ENCODE measurements around the gene CSTF1.

Gene CSTF1

DNA sequence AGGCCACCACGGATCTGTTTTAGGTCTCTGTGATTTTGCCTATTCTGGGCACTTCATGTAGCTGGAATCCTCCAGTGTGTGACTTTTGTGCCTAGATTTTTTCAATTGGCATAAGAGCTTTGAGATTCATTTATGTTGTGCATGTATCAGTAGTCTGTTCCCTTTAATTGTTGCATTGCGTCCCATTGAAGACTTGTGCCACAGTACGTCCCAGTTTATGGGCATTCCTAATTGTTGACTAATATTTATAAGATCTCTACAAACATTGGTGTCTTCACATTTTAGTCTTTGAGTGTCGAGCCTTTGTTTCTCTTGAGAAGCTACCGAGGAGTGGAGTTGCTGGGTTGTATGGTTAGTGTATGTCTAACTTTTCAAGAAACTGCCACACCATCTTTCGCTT is 34.4 kb upstream of the CSTF1 start:
- H3K4me1 ChIP-seq (ENCODE audit: control insufficient read depth, insufficient read depth, low read length): peaks cover 18% of the 10 kb centered on the region
- H3K27me3 ChIP-seq (ENCODE audit: control insufficient read depth in 1 of 2, insufficient read depth in 2 of 2, low read length in 2 of 2): peaks cover 0 to 2% of the 10 kb centered on the region in 2 donors
- peaks cover 2 to 3% of the 10 kb centered on the region in 2 donors for H3K36me3 ChIP-seq (ENCODE audit: control insufficient read depth in 2 of 2, insufficient read depth in 2 of 2, low read length in 2 of 2)
- no peak overlapping the region for H3K9ac ChIP-seq (ENCODE audit: low read length in 2 of 2)
- peak overlapping the region; percentile 38 to 62 for H3K4me3 ChIP-seq (ENCODE audit: low read length in 2 of 2)
- H3K27ac ChIP-seq (ENCODE audit: low read length): no peak overlapping the region
- no peaks in the 10 kb centered on the region for H3K9me3 ChIP-seq (ENCODE audit: control insufficient read depth in 2 of 2, low read length in 2 of 2)

DNA sequence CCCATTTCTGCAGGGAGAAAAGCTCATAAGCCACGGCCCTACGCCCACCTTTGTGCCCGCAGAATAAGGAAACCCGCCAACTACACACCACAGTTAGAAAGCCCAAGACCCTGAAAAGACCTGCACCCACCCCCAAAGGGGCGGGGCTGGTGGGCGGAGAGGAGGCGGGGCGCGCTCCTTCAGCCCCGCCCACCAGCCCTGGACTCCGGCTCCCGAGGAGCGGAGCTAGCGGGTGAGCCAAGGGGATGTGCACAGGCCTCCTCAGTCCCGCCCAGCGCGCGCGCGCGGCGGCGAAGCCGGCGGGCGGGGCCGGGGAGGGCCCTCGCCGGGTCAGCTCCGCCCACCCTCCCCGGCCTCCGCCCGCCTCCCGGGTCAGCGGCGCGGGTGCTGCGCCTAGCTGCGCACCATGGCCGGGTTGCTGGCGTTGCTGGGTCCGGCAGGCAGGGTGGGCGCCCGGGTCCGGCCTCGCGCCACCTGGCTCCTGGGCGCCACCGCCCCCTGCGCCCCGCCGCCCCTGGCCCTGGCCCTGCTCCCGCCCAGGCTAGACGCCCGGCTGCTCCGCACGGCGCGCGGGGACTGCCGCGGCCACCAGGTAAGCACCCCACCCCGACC is 33.7 kb upstream of the CSTF1 start, which contains the start of gene FAM210B:
Gene FAM210B (plus strand): TSS at position 375 of the 612 bp plus-strand sequence. CDS start 32 bp downstream, at position 407.
- H3K4me1 ChIP-seq (ENCODE audit: control insufficient read depth, insufficient read depth, low read length): peaks cover 18% of the 10 kb centered on the region
- H3K9me3 ChIP-seq (ENCODE audit: control insufficient read depth in 2 of 2, low read length in 2 of 2): no peaks in the 10 kb centered on the region
- peak within 1 kb of the TSS; percentile 79 to 92 for H3K4me3 ChIP-seq (ENCODE audit: low read length in 2 of 2)
- H3K9ac ChIP-seq (ENCODE audit: low read length in 2 of 2): peak within 1 kb of the TSS; percentile 78 to 80
- H3K27me3 ChIP-seq (ENCODE audit: control insufficient read depth in 1 of 2, insufficient read depth in 2 of 2, low read length in 2 of 2): no peaks in the 10 kb centered on the region
- H3K36me3 ChIP-seq (ENCODE audit: control insufficient read depth in 2 of 2, insufficient read depth in 2 of 2, low read length in 2 of 2): peaks cover 2 to 5% of the 10 kb centered on the region in 2 donors
- H3K27ac ChIP-seq (ENCODE audit: low read length): peak within 1 kb of the TSS; percentile 62

DNA sequence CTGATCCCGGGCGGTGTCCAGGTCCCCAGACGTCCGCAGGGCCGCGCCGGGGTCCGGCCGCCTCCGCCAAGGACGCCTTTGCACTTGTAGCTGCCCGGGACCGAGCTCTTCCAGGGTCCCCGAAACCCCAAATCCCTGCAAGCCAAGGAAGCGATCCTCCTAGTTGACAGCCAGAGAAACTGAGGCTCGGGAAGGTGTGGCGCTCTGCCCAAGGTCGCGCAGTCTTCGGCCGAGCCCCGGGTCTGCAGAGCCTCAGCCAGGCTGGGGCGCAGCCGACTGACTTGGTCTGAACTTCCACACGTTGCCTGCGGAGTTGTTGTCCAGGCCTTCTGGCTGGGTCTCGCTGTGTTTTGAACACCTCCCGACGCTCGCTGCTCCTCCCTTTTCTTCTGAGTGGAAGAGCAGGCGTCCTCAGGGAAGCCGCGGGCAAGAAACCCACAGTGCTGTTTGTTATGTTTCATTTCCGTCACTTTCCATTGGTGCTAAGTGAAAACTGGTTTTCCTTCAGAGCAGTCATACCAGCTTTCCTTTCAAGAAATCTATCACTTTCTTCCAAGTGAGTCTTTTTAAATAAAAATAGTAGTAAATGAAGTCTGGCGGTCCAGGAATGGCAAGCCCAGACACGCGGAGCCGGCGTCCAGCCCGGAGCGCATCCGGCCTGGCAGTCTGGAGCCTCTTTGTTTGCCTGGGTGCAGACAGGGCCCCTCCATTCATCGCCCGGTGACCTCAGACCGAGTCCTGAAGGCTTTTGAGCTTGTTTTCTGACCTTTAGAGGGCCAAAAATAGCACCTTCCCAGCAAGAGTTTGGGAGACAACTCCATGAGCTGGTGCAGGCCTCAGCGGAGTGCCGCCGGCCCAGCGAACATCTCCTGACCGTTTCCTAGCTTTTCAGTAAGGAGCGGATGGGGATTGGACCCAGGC is 33.0 kb upstream of the CSTF1 start:
- Histone ChIP-seq H3K27ac (ENCODE audit: low read length) (peak overlapping the region; percentile 62), H3K27me3 (ENCODE audit: control insufficient read depth in 1 of 2, insufficient read depth in 2 of 2, low read length in 2 of 2) (no peaks in the 10 kb centered on the region), H3K9me3 (ENCODE audit: control insufficient read depth in 2 of 2, low read length in 2 of 2) (no peaks in the 10 kb centered on the region), H3K9ac (ENCODE audit: low read length in 2 of 2) (peak overlapping the region; percentile 78 to 80), H3K4me3 (ENCODE audit: low read length in 2 of 2) (peak overlapping the region; percentile 79 to 92), H3K4me1 (ENCODE audit: control insufficient read depth, insufficient read depth, low read length) (peaks cover 18% of the 10 kb centered on the region), H3K36me3 (ENCODE audit: control insufficient read depth in 2 of 2, insufficient read depth in 2 of 2, low read length in 2 of 2) (peaks cover 3 to 7% of the 10 kb centered on the region in 2 donors)

DNA sequence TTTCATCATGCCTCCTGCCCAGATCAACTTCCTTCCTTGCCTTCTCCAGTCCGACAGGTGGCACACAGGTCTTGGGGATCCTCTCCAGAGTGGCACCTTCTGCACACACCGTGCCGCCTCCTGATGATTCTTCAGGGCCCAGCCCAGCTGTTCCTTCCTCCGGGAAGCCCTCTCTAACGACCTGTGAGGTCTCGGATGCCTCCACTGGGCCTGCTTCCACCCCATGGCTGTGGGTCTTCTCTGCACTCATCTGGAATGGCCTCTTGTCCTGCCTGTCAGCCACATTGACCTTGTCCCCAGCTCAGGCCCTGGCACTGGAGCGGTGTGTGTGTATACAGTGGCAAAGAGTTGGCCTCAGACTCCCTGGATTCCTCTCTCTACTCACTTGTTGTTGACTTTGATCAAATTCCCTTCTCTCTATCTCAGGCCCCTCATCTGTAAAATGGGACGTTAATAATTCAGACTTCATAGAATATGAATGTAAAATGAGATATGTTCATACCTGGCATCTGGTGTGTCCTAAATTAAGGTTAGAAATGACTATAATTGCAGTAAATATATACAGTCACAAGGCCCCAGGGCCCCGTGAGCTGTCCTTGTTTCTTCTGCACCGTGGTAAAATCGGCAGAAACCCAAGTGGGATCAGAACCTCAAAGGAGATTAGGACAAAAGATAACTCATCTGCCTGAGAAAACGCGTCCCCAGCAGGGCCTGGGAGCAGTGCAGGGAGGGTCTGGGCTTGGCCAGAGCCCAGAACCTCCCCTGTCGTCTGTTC is 32.1 kb upstream of the CSTF1 start:
- Histone ChIP-seq H3K4me1 (ENCODE audit: control insufficient read depth, insufficient read depth, low read length) (peaks cover 18% of the 10 kb centered on the region), H3K36me3 (ENCODE audit: control insufficient read depth in 2 of 2, insufficient read depth in 2 of 2, low read length in 2 of 2) (peaks cover 3 to 7% of the 10 kb centered on the region in 2 donors), H3K4me3 (ENCODE audit: low read length in 2 of 2) (peak overlapping the region; percentile 79 to 92), H3K9me3 (ENCODE audit: control insufficient read depth in 2 of 2, low read length in 2 of 2) (no peaks in the 10 kb centered on the region), H3K27me3 (ENCODE audit: control insufficient read depth in 1 of 2, insufficient read depth in 2 of 2, low read length in 2 of 2) (no peaks in the 10 kb centered on the region), H3K9ac (ENCODE audit: low read length in 2 of 2) (peak overlapping the region; percentile 78 to 80), H3K27ac (ENCODE audit: low read length) (peak overlapping the region; percentile 62)

DNA sequence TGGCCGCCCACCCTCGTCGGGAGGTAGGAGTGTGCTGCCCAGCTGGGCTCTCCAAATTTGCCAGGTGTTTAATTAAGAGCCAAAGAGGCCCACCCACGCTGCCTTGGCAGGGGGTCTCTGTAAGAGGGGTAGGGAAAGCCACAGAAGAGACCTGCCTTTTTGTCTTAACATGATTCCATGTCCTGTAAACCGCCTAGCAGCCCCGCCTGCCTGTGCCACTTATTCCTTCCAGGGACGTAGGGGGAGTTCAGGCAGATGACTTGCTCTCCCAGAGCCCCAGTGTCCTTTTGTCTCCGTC is 31.6 kb upstream of the CSTF1 start:
- no peaks in the 10 kb centered on the region for H3K27me3 ChIP-seq (ENCODE audit: control insufficient read depth in 1 of 2, insufficient read depth in 2 of 2, low read length in 2 of 2)
- H3K27ac ChIP-seq (ENCODE audit: low read length): no peak overlapping the region
- peak overlapping the region in 1 of 2 donors; percentile 20 for H3K9ac ChIP-seq (ENCODE audit: low read length in 2 of 2)
- H3K36me3 ChIP-seq (ENCODE audit: control insufficient read depth in 2 of 2, insufficient read depth in 2 of 2, low read length in 2 of 2): peaks cover 4 to 8% of the 10 kb centered on the region in 2 donors
- H3K4me3 ChIP-seq (ENCODE audit: low read length in 2 of 2): no peak overlapping the region
- peaks cover 18% of the 10 kb centered on the region for H3K4me1 ChIP-seq (ENCODE audit: control insufficient read depth, insufficient read depth, low read length)
- no peaks in the 10 kb centered on the region for H3K9me3 ChIP-seq (ENCODE audit: control insufficient read depth in 2 of 2, low read length in 2 of 2)

DNA sequence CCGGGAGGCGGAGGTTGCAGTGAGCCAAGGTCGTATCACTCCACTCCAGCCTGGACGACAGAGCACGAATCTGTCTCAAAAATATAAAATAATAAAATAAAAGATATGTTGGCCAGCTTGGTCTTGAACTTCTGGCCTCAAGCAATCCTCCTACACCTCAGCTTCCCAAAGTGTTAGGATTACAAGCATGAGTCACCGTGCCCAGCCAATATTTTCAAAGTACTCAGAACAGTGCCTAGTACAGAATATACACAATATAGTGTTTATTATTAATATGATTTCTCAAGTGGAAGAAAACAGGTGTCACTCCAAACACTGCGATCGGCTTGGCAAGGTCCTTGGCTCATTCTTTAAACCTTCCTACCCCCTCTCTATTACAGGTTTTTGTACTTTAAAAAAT is 30.5 kb upstream of the CSTF1 start:
- Histone ChIP-seq H3K4me3 (ENCODE audit: low read length in 2 of 2) (no peak overlapping the region), H3K4me1 (ENCODE audit: control insufficient read depth, insufficient read depth, low read length) (peaks cover 18% of the 10 kb centered on the region), H3K27me3 (ENCODE audit: control insufficient read depth in 1 of 2, insufficient read depth in 2 of 2, low read length in 2 of 2) (no peaks in the 10 kb centered on the region), H3K36me3 (ENCODE audit: control insufficient read depth in 2 of 2, insufficient read depth in 2 of 2, low read length in 2 of 2) (peaks cover 12% of the 10 kb centered on the region in 2 donors), H3K9ac (ENCODE audit: low read length in 2 of 2) (no peak overlapping the region), H3K27ac (ENCODE audit: low read length) (no peak overlapping the region), H3K9me3 (ENCODE audit: control insufficient read depth in 2 of 2, low read length in 2 of 2) (no peaks in the 10 kb centered on the region)

DNA sequence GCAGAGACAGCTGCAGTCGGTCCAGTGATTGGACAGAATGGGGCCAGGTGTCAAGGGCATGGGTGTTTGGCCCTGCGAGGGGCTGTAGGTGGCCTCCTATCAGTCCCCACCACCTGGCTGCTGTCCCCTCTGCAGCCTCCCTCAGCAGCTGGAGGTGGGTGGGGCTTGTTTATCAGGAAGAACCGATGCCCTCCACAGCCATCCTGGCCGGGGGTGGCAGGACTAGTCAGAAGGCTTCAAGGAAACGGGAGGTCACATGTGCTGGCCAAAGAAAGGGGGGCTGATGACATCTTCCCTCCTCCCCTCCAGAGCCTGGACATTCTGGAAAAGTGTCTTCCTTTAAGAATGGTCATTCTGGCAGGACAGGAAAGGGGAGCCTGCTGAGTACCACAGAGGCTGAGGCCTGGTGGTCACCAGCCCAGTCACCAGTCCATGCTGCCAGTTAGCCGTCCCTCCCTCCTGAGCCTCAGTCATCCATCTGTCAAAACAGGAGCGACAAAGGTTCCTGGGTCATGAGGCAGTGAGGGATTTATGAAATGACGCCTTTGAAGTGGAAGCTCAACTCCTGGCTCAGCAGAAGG is 29.5 kb upstream of the CSTF1 start:
- Histone ChIP-seq H3K27ac (ENCODE audit: low read length) (no peak overlapping the region), H3K4me1 (ENCODE audit: control insufficient read depth, insufficient read depth, low read length) (peaks cover 16% of the 10 kb centered on the region), H3K4me3 (ENCODE audit: low read length in 2 of 2) (no peak overlapping the region), H3K27me3 (ENCODE audit: control insufficient read depth in 1 of 2, insufficient read depth in 2 of 2, low read length in 2 of 2) (no peaks in the 10 kb centered on the region), H3K9me3 (ENCODE audit: control insufficient read depth in 2 of 2, low read length in 2 of 2) (no peaks in the 10 kb centered on the region), H3K36me3 (ENCODE audit: control insufficient read depth in 2 of 2, insufficient read depth in 2 of 2, low read length in 2 of 2) (peaks cover 15 to 17% of the 10 kb centered on the region in 2 donors), H3K9ac (ENCODE audit: low read length in 2 of 2) (no peak overlapping the region)

DNA sequence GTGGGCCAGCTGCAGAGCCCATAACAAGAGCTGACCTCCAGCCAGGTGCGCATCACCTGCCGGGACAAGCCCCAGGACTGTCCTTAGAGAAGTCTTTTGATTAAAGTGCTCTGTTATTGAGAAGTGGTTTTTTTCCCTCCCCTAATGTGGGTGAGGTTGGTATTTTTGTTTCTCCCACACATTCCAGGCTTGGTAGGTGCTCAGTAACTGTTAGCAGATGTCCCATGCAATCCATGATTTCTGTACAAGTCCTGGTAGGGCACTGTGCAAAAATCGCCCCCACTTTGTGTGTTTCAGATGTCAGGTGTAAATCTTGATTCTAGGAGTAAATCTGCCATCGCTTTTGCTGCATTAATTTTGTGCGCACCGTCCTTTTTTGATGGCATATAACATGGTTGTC is 29.0 kb upstream of the CSTF1 start:
- Histone ChIP-seq H3K9ac (ENCODE audit: low read length in 2 of 2) (no peak overlapping the region), H3K36me3 (ENCODE audit: control insufficient read depth in 2 of 2, insufficient read depth in 2 of 2, low read length in 2 of 2) (peaks cover 17 to 18% of the 10 kb centered on the region in 2 donors), H3K4me1 (ENCODE audit: control insufficient read depth, insufficient read depth, low read length) (peaks cover 16% of the 10 kb centered on the region), H3K4me3 (ENCODE audit: low read length in 2 of 2) (no peak overlapping the region), H3K27ac (ENCODE audit: low read length) (no peak overlapping the region), H3K27me3 (ENCODE audit: control insufficient read depth in 1 of 2, insufficient read depth in 2 of 2, low read length in 2 of 2) (no peaks in the 10 kb centered on the region), H3K9me3 (ENCODE audit: control insufficient read depth in 2 of 2, low read length in 2 of 2) (no peaks in the 10 kb centered on the region)

DNA sequence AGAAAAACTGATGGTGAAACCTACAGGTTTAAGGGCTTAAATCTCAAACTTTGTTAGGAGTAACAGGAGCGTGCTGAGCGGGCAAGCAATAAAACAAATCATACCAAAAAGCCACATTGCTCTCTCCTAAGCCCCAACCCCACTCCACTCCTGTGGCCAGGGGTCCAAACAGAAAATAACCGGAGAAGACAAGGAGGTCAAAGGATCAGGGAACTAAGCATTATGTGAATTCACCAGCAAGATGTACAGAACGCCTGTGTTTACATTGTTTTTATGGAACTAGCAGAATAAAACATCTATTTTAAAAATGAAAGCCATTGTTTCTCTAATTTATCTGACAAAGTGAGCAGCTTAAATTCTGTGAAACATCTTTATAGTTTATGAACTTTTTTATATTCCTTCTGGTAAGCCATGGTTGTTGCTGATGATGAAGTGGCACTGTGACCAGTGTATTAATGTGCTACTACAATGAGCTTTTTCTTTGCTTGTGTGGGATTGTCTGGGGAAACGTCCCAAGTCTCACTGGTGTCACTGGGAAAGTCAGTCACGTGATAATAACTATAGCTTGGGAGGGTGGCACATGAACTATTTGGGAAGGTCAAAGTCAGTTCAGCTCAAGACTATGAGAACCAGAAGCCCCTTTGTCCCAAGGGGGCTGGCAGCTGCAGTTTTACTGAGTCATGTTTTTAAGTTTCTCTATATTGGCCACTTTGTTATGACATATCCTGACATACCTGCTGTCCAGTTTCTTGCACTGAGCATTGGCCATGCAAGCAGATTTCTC is 23.9 kb upstream of the CSTF1 start:
- H3K27ac ChIP-seq (ENCODE audit: low read length): no peak overlapping the region
- H3K27me3 ChIP-seq (ENCODE audit: control insufficient read depth in 1 of 2, insufficient read depth in 2 of 2, low read length in 2 of 2): no peaks in the 10 kb centered on the region
- no peak overlapping the region for H3K9ac ChIP-seq (ENCODE audit: low read length in 2 of 2)
- H3K9me3 ChIP-seq (ENCODE audit: control insufficient read depth in 2 of 2, low read length in 2 of 2): no peaks in the 10 kb centered on the region
- peaks cover 15 to 20% of the 10 kb centered on the region in 2 donors for H3K36me3 ChIP-seq (ENCODE audit: control insufficient read depth in 2 of 2, insufficient read depth in 2 of 2, low read length in 2 of 2)
- H3K4me3 ChIP-seq (ENCODE audit: low read length in 2 of 2): no peak overlapping the region
- H3K4me1 ChIP-seq (ENCODE audit: control insufficient read depth, insufficient read depth, low read length): no peaks in the 10 kb centered on the region

DNA sequence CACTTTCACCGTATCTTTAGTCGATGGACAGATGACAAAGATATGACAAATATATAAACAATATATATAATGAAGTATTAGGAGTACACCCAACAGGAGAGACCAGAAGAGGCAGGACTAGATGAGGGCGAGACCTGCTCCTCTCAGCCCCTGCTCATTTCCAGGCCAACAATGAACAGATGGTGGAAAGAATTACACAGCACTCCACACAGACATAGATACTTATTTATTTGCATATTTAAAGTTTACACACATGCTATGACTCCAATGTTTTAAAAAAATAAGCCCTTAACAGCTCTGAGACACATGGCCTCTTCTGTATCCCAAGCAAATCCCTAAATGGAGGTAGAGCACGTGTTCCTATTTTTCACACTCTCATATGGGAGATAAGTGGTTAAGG is 23.3 kb upstream of the CSTF1 start:
- Histone ChIP-seq H3K27me3 (ENCODE audit: control insufficient read depth in 1 of 2, insufficient read depth in 2 of 2, low read length in 2 of 2) (no peaks in the 10 kb centered on the region), H3K27ac (ENCODE audit: low read length) (no peak overlapping the region), H3K9me3 (ENCODE audit: control insufficient read depth in 2 of 2, low read length in 2 of 2) (no peaks in the 10 kb centered on the region), H3K4me3 (ENCODE audit: low read length in 2 of 2) (no peak overlapping the region), H3K4me1 (ENCODE audit: control insufficient read depth, insufficient read depth, low read length) (no peaks in the 10 kb centered on the region), H3K36me3 (ENCODE audit: control insufficient read depth in 2 of 2, insufficient read depth in 2 of 2, low read length in 2 of 2) (peaks cover 11 to 19% of the 10 kb centered on the region in 2 donors), H3K9ac (ENCODE audit: low read length in 2 of 2) (no peak overlapping the region)
